MM.1S (cell line): ENCODE measurements around the gene AAK1.

ENCODE experiments used
- DNase-seq: peaks from one replicate; pipeline ENCODE4 v3.0.0-alpha.2; 2015
- H2AFZ ChIP-seq: fragments of 300-600 bp; sonication (generic); 2 replicates; pipeline ENCODE4 v1.6.0; 2016; ENCODE audit warnings: antibody characterized with exemption, low read length
- H3F3A ChIP-seq: fragments of 300-600 bp; sonication (generic); 2 replicates; pipeline ENCODE4 v1.6.1; 2016; ENCODE audit warnings: mild to moderate bottlenecking, antibody characterized with exemption, low read length, moderate library complexity, mixed read lengths; ENCODE audit not compliant: insufficient read depth
- H3K27ac ChIP-seq: fragments of 300-600 bp; sonication (generic); 2 replicates; pipeline ENCODE4 v1.5.1; 2016; ENCODE audit warnings: mild to moderate bottlenecking, low read length
- H3K27me3 ChIP-seq: fragments of 300-600 bp; sonication (generic); replicated peaks from 2 replicates; pipeline ENCODE4 v1.6.0; 2016; ENCODE audit warnings: low read length; ENCODE audit not compliant: insufficient read depth
- H3K36me3 ChIP-seq: fragments of 300-600 bp; sonication (generic); replicated peaks from 2 replicates; pipeline ENCODE4 v1.6.1; 2016; ENCODE audit warnings: mild to moderate bottlenecking, low read length, mixed read lengths; ENCODE audit not compliant: insufficient read depth
- H3K4me1 ChIP-seq: fragments of 300-600 bp; sonication (generic); 2 replicates; pipeline ENCODE4 v1.6.1; 2016; ENCODE audit warnings: low read length, mixed read lengths
- H3K4me2 ChIP-seq: fragments of 300-600 bp; sonication (generic); 2 replicates; pipeline ENCODE4 v1.6.0; 2016; ENCODE audit warnings: low read depth, low read length
- H3K4me3 ChIP-seq: fragments of 300-600 bp; sonication (generic); 2 replicates; pipeline ENCODE4 v1.5.1; 2016; ENCODE audit warnings: low read length, mixed read lengths
- H3K79me2 ChIP-seq: fragments of 300-600 bp; sonication (generic); 2 replicates; pipeline ENCODE4 v1.6.1; 2016; ENCODE audit warnings: mixed run types, low read length, mixed read lengths
- H3K9ac ChIP-seq: fragments of 300-600 bp; sonication (generic); 2 replicates; pipeline ENCODE4 v1.6.1; 2016; ENCODE audit warnings: low read length, mixed read lengths
- H3K9me2 ChIP-seq: fragments of 300-600 bp; sonication (generic); replicated peaks from 2 replicates; pipeline ENCODE4 v1.6.1; 2016; ENCODE audit warnings: mild to moderate bottlenecking, low read length, mixed read lengths; ENCODE audit not compliant: insufficient read depth
- H3K9me3 ChIP-seq: fragments of 300-600 bp; sonication (generic); replicated peaks from 2 replicates; pipeline ENCODE4 v1.6.1; 2016; ENCODE audit warnings: mild to moderate bottlenecking, low read length, mixed read lengths; ENCODE audit not compliant: insufficient read depth
- H4K20me1 ChIP-seq: fragments of 300-600 bp; sonication (generic); 2 replicates; pipeline ENCODE4 v1.6.1; 2016; ENCODE audit warnings: mild to moderate bottlenecking, low read length, moderate library complexity, mixed read lengths; ENCODE audit not compliant: insufficient read depth
- CTCF ChIP-seq: fragments of 300-600 bp; sonication (generic); IDR thresholded peaks from 2 replicates; pipeline ENCODE4 v1.5.1; 2016; ENCODE audit warnings: antibody characterized with exemption, low read length, mixed read lengths
- EZH2 ChIP-seq: fragments of 300-600 bp; sonication (generic); optimal IDR thresholded peaks from 2 replicates; pipeline ENCODE3; 2017; ENCODE audit warnings: low read depth, mild to moderate bottlenecking, antibody characterized with exemption, low read length, mixed read lengths
- EZH2phosphoT487 ChIP-seq: fragments of 300-600 bp; sonication (generic); IDR thresholded peaks from 2 replicates; pipeline ENCODE4 v1.6.1; 2018; ENCODE audit warnings: antibody characterized with exemption, low read length

AAK1 gene

GRCh38 chr2:69594341-69594740 is 49.2 kb downstream of the AAK1 start:
- Histone ChIP-seq H3K9me2 (no peaks in the 10 kb centered on the region), H3K9ac (no peak overlapping the region), H3K9me3 (no peaks in the 10 kb centered on the region), H3K79me2 (no peaks in the 10 kb centered on the region), H2AFZ (no peak overlapping the region), H3K27me3 (no peaks in the 10 kb centered on the region), H3K27ac (no peak overlapping the region), H3K4me1 (no peaks in the 10 kb centered on the region), H3K36me3 (no peaks in the 10 kb centered on the region), H4K20me1 (no peaks in the 10 kb centered on the region), H3K4me2 (no peak overlapping the region), H3F3A (no peaks in the 10 kb centered on the region), H3K4me3 (no peak overlapping the region)
- no peak for DNase-seq
- TF ChIP-seq CTCF, result no peak
- no peak for TF ChIP-seq EZH2
- no peak for TF ChIP-seq EZH2phosphoT487

- Histone ChIP-seq H3K79me2 (peaks cover 4% of the 10 kb centered on the region; the same call in 1 of the 2 replicates), H2AFZ (no peak overlapping the region), H3K9me3 (no peaks in the 10 kb centered on the region), H3K4me2 (no peak overlapping the region), H3K27ac (no peak overlapping the region), H3K36me3 (no peaks in the 10 kb centered on the region), H3F3A (no peaks in the 10 kb centered on the region), H3K9me2 (no peaks in the 10 kb centered on the region), H3K4me3 (no peak overlapping the region), H4K20me1 (no peaks in the 10 kb centered on the region), H3K4me1 (no peaks in the 10 kb centered on the region), H3K27me3 (no peaks in the 10 kb centered on the region), H3K9ac (no peak overlapping the region)
- TF ChIP-seq EZH2phosphoT487 (no peak), EZH2 (no peak), CTCF (no peak)
- DNase-seq, result no peak
Measured at GRCh38 chr2:69592511-69592910, 51.0 kb downstream of the AAK1 start.

GRCh38 chr2:69589973-69590652 is 53.4 kb downstream of the AAK1 start:
- Histone ChIP-seq H3K36me3 (no peaks in the 10 kb centered on the region), H3K27ac (no peak overlapping the region), H3K9me3 (no peaks in the 10 kb centered on the region), H3K27me3 (no peaks in the 10 kb centered on the region), H3K9me2 (no peaks in the 10 kb centered on the region), H3K9ac (no peak overlapping the region), H3K4me2 (no peak overlapping the region), H3K4me3 (no peak overlapping the region), H3K79me2 (peaks cover 4% of the 10 kb centered on the region; the same call in 1 of the 2 replicates), H3K4me1 (no peaks in the 10 kb centered on the region), H4K20me1 (no peaks in the 10 kb centered on the region), H2AFZ (no peak overlapping the region), H3F3A (no peaks in the 10 kb centered on the region)
- no peak for DNase-seq
- TF ChIP-seq CTCF (no peak), EZH2phosphoT487 (no peak), EZH2 (no peak)
